Stimulated activated CD4-positive, alpha-beta T cell treated with anti-CD3 and anti-CD28 coated beads, Interleukin-1b, Interleukin-23, amount 100 ng/mL, for 4 hours (primary cell): Measurements from ENCODE around the gene SERAC1.
"Not testable (repeated sequence)": the region's sequence is repeated elsewhere in the genome, so short reads cannot be mapped to it uniquely, and the experiment has no call there.

Experiments used
- DNase-seq, 2 donors: peaks; one replicate each; pipeline ENCODE4 v3.0.0-alpha.2; 2020; ENCODE audit warnings: low read depth in 2 of 2

Gene SERAC1

GRCh38 chr6:158168040-158168289, at the start of gene SERAC1:
TSS of gene SERAC1 (minus strand) at chr6:158168262. CDS start at chr6:158158363, 9,899 bp downstream.
- no peak for DNase-seq

- DNase-seq = peak; percentile 26 to 36
Measured at GRCh38 chr6:158213925-158214674, 46.0 kb upstream of the SERAC1 start.

GRCh38 chr6:158211273-158212055, 43.4 kb upstream of the SERAC1 start:
- no peak for DNase-seq

GRCh38 chr6:158209582-158210333, 41.7 kb upstream of the SERAC1 start:
- DNase-seq = not testable (repeated sequence)

GRCh38 chr6:158208226-158209030, 40.4 kb upstream of the SERAC1 start:
- DNase-seq = not testable (repeated sequence)

GRCh38 chr6:158207422-158207788, 39.3 kb upstream of the SERAC1 start:
- no peak for DNase-seq

- no peak for DNase-seq
Measured at GRCh38 chr6:158206740-158207421, 38.8 kb upstream of the SERAC1 start.

- no peak for DNase-seq
Measured at GRCh38 chr6:158205169-158205944, 37.3 kb upstream of the SERAC1 start.

GRCh38 chr6:158198461-158198860, 30.4 kb upstream of the SERAC1 start:
- DNase-seq = no peak

GRCh38 chr6:158194487-158195280, 26.6 kb upstream of the SERAC1 start:
- no peak for DNase-seq

GRCh38 chr6:158191761-158192160, 23.7 kb upstream of the SERAC1 start:
- no peak for DNase-seq

GRCh38 chr6:158191032-158191431, 23.0 kb upstream of the SERAC1 start:
- DNase-seq = no peak

GRCh38 chr6:158188591-158188990, 20.5 kb upstream of the SERAC1 start:
- DNase-seq = no peak

GRCh38 chr6:158185729-158186456, 17.8 kb upstream of the SERAC1 start:
- no peak for DNase-seq

GRCh38 chr6:158184608-158185007, 16.5 kb upstream of the SERAC1 start:
- DNase-seq = no peak

GRCh38 chr6:158183174-158183972, 15.3 kb upstream of the SERAC1 start:
- not testable (repeated sequence) for DNase-seq

GRCh38 chr6:158177712-158178111, 9.7 kb upstream of the SERAC1 start:
- DNase-seq = not testable (repeated sequence)

GRCh38 chr6:158175111-158175510, 7.0 kb upstream of the SERAC1 start:
- DNase-seq = no peak
